Measurements from ENCODE around the gene COL9A3. TPM values are rescaled to one million over a fixed set of nuclear protein-coding genes. Genes with fewer than 3 reads are reported as not detected.

COL9A3 gene
- total RNA-seq, 1 donor from 2014 or later = 0.05 TPM

DNA sequence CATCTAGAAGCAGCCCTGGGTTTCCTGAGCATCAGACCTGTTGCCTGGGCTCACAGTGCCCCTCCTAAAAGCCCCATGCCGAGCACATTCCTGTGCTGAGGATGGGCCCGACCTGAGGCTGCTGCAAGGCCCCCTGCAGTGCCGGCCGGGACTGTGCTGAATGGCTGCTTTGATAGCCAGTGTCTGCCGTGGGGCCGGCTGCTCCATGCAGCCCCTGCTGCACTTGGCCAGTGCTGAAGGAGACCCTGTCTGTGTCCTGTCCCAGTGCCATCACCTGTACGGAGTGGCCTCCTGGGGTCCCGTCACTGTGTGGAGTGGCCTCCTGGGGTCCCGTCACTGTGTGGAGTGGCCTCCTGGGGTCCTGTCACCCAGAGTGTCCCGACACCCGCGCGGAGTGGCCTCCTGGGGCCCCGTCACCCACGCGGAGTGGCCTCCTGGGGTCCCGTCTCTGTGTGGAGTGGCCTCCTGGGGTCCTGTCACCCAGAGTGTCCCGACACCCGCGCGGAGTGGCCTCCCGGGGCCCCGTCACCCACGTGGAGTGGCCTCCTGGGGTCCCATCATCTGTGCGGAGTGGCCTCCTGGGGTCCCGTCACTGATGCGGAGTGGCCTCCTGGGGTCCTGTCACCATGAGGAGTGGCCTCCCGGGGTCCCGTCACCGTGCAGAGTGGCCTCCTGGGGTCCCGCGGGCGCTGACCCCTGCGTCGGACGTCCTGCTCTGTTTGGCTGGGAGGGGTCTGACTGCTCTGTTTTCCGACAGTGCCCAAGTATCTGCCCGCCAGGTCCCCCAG is 7.0 kb downstream of the COL9A3 start:
- DNase-seq (ENCODE audit: low read depth) = no peak

DNA sequence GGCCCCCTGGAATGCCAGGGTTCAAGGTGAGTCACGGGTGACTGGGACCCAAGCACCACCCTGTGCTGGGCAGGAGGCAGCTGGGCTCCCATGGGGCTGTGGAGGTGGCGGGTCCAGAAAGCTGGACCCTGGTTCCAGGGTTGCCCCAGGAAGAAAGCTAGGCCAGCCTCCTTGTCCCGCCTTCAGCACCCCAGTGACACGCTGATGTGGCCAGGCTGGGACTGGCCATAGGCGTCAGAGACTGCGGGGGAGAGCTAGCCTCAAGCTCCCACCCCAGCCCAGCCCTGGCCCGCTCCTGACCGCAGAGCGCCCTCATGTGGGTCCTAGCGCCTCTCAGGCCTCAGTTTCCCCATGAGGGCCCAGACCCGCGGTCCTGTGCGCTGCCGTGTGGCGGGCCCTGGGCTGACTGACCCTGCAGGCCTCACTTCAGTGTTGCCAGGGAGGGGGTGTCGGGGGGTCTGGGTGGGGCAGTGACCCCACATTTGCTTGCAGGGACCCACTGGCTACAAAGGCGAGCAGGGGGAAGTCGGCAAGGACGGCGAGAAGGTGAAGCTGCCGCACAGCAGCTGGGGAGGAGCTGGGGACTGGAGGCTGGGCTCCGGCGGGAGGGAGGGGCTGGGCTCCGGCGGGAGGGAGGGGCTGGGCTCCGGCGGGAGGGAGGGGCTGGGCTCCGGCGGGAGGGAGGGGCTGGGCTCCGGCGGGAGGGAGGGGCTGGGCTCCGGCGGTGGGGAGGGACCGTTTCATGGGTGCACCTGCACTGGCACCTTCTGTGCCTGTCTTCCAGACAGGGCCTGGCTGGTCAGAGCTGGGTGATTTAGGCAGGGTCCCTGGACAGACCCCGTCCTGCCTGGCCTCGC is 7.9 kb downstream of the COL9A3 start:
- DNase-seq (ENCODE audit: low read depth) = no peak

DNA sequence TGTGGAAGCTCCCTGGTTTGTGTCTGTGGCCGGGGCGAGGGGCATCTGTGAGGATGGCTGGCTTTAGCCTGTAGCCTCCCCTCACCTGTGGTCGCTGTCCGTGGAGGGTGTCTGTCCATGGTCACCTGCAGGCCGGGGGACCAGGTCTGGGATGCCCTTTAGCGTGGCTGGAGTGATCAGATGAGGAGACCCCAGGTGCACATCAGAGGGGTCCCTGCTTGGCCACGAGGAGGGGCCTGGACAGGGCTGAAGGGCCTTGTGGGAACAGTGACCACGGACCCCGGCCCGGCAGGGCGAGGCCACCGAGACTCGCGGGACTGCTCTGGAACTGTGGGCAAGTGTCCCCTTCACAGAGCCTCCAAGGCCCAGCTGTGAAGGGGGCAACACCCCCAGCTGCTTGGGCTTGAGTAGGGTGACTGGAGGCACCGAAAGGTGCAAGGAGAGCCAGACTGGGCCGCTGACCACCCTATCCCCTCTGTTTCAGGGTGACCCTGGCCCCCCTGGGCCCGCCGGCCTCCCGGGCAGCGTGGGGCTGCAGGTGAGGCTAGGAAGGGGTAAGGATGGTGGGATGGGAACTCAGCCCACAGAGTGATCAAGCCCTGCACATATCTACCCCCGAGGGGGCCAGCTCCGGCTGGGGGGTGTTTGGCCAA is 8.6 kb downstream of the COL9A3 start:
- DNase-seq (ENCODE audit: low read depth) = no peak

DNA sequence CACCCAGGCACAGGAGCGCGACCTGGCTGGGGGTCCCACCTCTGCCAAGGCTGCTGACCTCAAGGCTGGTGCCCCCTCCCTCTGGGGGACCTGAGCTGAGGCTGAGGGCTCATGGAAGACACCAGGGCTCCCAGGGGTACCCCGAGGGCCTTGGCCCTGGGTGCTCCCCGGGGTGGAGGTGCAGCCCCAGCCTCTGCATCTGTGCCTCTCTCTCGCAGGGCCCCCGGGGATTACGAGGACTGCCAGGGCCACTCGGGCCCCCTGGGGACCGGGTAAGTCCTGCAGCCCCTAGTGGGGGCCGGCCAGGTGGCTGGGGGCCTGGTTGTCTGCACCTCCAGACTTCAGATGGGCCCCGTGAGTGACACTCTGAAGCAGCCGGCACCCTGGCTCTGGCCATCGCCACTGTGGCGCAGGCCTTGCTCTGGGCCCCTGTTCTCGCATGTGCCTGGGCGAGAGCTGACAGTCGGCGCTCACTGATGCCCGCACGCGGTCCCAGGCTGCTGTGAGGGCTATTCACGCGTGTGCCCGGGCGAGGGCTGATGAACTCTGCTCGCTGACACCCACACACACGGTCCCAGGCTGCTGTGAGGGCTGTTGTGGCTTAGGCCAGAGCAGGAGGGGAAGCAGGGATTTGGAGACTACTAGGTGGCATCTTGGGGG is 9.3 kb downstream of the COL9A3 start:
- no peak for DNase-seq (ENCODE audit: low read depth)

DNA sequence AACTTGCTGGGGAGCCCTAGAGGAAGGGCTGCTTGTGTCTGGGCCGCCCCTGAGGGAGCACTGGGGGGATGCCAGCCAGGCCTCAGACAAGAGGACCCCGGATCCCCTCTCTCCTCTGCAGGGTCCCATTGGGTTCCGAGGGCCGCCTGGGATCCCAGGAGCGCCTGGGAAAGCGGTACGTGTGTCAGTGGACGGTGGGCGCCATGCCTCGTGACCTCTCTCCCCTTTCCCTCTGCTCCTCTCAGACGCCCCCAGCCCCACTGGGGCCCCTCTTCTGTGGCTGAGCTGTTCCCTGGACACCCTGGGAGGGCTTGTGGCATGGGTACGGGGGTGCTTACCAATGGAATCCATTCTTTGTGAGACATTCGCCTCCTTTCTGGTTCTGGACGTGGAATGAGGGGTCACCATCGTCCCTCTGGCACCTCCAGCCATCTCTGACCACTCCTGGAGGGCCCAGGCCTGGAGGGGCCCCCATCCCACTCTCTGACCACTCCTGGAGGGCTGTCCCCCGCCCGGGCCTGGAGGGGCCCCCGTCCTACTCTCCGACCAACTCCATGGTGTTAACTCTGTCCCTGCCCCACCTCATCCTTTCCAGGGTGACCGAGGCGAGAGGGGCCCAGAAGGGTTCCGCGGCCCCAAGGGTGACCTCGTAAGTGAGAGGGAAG is 9.9 kb downstream of the COL9A3 start:
- DNase-seq (ENCODE audit: low read depth) = no peak

DNA sequence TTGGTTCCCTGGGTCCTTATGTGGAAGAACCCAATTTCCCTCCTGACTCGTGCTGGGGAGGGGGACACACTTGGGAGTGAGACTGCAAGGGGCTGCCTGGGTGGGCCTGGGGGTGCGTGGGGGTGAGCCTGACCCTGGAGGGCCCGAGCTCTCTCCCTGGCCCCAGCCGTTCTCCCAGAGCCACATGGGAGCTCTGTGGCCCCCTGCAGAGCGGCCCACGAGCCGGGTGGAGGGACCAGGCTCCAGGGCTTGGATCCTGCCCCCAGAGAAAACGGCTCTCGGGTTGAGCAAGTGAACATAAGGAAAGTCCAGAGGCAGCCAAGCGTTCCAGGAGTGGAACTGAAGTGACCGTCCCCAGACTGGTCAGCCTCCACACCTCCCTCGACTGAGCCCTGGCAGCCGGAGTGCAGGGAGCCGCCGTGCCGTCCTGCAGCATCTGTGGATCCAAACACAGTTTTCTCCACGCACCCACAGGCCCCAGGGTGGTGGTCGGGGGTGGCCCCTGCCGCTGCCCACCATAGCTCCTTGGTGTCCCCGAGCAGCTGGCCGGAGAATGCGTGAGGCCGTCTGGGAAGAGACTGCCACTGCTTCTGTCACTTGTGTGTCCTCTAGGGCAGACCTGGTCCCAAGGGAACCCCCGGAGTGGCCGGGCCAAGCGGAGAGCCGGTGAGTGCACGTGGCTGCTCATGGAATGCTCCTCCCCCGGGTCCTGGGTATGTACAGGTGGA is 10.6 kb downstream of the COL9A3 start:
- no peak for DNase-seq (ENCODE audit: low read depth)

DNA sequence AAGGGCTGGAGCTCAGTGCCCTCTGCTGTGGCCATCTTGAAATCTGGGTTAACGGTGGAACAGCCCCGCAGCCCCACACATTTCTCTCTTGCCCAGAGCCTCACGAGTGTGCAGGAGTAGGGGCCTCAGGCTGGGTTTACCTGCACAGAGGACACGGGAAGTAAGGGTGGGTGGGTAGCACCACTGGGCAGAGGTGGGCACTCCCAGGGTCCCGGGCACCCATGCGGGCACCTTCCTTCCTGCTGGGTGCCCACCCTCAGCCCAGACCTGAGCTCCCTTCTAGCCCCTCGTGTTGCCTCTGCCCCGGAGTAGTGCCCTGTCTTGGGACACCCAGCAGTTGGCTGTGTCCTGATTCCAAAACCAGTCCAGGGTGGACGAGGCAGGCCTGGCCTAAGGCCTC is 11.2 kb downstream of the COL9A3 start:
- DNase-seq (ENCODE audit: low read depth) = no peak

DNA sequence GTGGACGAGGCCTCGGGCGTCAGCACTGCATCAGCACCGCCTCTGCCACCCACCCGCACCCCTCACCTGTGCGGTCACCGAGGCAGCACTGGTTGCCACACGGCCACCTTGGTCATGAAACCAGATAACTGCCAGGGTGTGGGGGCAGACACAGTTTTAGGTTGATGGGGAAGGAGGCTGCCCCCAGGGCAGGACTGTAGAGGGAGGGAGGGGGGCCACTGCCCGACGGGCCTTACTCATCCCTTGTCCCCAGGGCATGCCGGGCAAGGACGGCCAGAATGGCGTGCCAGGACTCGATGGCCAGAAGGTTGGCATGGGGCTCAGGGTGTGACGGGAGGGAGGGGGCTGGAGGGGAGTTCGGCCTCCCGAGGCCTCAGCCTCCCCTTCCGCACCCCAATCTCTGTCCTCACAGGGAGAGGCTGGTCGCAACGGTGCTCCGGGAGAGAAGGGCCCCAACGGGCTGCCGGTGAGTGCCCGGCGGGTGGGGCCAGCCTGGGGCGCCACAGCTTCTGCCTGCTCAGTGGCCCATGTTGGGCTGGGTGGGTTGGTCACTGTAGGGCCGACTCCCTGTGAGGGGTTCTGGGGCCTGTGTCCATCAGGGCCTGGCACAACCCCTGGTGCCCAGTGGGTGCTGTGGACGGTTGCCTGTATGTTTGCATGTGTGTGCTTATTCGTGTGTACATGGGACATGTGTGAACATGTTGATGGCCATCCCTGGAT is 11.8 kb downstream of the COL9A3 start:
- no peak for DNase-seq (ENCODE audit: low read depth)

DNA sequence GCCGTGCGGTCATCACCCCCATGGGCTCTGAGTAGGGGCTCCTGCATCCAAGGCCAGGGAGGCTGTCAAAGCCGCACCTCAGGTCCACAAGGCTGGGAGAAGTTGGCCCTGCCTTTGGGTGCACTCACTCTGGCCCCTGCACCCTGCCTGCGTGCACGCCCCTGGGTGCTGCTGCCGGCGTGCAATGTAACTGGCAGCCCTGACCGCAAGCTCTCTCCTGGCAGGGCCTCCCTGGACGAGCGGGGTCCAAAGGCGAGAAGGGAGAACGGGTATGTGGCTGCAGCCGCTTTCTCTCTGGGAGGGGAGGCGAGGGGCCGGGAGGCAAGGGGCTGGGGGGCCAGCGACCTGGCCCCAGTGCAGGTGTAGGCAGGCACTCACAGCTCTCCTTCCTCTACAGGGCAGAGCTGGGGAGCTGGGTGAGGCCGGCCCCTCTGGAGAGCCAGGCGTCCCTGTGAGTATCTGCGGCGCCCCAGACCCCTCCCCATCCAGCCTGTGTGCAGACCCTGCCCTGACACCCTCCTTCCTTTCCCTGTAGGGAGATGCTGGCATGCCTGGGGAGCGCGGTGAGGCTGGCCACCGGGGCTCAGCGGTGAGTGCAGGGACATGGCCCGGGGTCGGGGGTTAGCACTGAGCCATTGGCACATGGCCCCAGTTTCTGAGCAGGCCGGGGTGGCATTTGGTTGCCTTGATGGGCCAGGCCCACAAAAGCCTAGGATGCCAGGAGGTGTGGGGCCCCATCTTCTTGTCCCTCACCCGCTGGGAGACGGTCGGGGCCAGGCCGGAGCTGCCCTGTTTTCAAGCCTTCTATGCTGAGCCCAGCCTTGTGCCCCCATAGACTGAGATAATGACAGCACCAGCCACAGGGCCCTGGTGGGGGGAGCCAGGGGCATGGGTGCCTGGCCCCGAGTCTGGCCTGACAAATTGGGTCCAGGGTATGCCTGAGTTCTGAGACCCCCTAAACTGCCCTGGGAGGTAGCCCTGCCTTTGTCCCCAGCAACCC is 12.7 kb downstream of the COL9A3 start:
- DNase-seq (ENCODE audit: low read depth) = no peak

DNA sequence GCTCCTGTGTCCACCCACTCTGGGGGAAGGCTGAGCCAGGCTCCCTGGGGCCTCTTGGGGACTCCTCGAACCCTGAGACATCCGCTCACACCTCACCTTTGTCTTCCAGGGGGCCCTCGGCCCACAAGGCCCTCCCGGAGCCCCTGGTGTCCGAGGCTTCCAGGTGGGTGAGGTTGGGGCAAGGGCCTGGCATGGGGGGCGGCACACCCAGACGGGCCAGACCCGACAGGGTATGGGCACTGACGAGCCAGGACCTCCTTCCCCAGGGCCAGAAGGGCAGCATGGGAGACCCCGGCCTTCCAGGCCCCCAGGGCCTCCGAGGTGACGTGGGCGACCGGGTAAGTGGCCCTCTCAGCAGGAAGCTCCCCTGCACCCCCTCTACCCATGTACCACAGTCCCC is 13.4 kb downstream of the COL9A3 start:
- no peak for DNase-seq (ENCODE audit: low read depth)

DNA sequence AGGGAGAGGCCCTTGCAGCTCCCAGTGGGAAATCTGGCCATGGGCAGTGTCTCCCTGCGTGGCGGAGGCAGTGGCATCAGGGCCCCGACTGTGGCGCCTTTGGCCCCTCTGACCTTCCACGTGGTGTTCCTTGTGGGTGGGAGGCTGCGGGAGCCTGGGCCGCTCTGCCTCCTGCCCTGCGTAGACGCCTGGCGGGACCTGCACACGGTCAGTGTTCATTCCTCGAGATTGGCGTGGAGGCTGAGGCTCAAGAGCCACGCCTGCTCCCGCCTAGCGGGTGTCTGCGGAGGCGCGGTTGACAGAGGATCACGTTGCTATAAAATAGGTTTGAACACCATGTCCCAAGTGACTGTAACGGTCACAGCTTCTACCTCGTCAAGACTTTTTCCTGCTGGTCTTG is 14.0 kb downstream of the COL9A3 start:
- DNase-seq (ENCODE audit: low read depth) = no peak

DNA sequence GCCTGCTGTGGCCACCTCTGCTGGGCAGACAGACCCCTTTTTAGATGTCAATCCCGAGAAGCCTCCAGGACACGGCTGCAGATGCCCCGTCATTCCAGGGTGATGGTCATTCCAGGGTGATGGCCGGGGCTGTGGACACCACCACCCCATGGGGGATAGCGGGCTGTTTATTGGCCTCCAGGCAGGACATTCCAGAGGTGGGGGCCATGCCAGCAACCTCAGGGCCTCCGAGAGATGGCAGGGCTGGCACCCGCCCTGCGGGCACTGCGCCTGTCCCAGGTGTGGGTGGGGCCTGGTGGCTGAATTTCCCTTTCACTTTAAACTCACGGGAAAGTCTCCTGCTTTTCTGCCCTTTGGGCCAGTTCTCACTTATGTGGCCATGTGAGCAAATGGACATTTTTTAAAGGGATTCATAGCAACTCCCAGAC is 14.5 kb downstream of the COL9A3 start:
- no peak for DNase-seq (ENCODE audit: low read depth)

DNA sequence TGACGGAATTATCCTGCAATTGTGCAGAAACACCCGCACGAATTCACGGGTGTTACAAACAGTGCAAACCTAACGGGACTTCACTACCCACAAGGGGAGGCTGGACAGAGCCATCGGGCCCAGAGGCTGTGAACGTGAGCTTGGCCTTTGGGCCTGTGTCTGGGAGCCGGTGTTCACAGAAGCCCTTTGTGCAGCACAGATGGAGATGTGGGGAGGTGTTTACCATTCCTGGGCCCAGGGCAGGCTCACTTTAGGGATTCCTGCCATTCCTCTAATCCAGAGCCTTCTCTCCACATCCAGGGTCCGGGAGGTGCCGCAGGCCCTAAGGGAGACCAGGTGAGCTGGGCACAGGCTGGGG is 15.0 kb downstream of the COL9A3 start:
- no peak for DNase-seq (ENCODE audit: low read depth)

DNA sequence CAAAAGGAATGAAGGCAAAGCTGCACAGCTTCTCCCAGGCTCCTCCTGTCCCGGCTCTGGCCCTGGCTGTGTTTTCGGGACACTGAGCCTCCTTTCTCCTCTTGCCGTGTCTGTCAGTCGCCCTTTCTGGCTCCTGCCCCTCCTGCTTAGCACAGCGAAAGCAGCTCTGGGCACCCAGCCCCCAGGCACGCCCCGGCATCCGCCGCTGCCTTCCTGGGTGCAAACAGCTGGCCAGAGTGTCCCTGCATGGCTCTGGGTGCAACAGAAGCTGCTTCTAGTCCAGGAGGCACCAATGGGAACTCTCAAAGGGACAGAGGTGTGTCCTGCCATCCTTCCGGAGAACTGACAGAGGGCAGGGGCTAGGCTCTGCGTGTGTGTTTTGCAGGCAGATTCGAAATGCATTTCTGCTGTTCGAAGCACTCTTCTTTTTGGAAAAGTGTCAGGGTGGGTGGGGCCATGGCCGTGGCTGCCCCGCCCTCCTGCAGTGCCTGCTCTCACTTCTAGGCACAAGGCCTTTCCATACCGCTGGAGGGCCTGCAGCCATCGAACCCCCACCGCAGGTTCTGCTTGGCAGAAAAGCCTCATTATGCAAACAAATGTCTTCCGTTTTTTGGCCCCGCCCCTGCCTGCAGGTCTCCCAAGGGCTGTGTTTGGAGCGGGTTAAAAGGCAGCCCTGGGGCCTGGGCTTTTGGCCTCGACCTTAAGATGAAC is 15.5 kb downstream of the COL9A3 start:
- peak; percentile 60 for DNase-seq (ENCODE audit: low read depth)

DNA sequence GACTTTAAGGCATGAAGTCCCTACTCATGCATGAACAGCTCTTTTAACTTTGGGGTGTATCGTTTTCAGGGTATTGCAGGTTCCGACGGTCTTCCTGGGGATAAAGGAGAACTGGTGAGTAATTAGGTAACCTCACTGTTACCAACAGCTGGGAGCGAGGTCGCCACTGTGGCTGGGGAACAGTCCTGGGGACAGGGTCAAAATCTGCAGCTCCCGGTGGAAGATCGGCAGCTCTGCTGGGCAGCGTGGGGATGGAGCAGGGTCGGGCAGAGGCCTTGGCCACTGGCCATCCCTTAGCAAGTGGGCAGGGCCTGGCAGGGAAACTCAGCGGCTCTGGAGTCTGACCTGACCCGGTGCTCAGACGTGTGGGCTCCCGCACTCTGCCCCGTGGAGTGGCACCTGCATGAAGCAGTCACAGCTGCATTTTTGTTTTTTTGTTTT is 16.1 kb downstream of the COL9A3 start:
- DNase-seq (ENCODE audit: low read depth) = no peak

DNA sequence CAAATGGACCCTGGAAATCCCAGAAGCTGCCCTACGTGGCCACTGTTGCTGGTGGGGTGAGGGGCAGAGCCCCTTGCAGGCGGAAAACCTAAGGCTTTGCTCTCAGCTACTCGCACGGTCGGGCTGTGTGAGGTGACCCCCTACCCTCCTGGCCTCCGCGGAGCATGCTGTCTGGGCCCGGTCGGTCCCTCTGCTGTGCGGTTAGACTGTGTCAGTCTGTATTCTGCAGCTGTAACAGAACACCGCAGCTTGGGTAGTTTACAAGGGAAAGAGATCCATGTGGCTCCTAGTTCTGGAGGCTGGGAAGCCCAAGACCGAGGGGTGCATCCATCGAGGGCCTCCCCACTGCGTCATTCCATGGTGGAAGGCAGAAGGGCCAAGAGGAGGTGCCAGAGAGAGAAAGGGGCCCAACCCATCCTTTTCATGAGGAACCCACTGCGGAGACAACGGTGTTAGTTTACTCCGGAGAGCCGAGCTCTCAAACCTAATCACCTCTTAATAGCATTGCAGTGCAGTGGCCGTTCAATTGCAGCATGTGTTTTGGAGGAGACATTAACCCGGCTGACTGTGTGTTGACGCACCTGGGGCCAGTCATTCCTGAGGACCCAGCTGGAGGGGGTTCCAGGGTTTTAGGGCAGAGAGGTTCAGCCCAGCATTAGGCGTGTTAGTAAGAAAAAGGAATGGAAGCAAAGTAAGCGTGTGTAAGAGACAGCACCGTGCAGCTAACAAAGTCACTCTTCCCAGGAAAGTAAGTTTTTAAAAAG is 18.3 kb downstream of the COL9A3 start:
- DNase-seq (ENCODE audit: low read depth) = no peak
